GM18502 (cell line): ENCODE data around the gene CATSPERD.
A peak's percentile ranks its signal among the peaks of the same experiment; 100 is the strongest.

Source experiments
- ATAC-seq: cut with Tn5 transposase; IDR thresholded peaks from one replicate; pipeline ENCODE4 v1.9.1; 2021; ENCODE audit warnings: mild to moderate bottlenecking; ENCODE audit not compliant: unreplicated experiment, poor library complexity

Gene CATSPERD

GRCh38 chr19:5782945-5783919, 62.8 kb downstream of the CATSPERD start:
- ATAC-seq, result no peak

- no peak for ATAC-seq
Observed at GRCh38 chr19:5784581-5785147, 64.2 kb downstream of the CATSPERD start, which contains the start of gene PRR22. Gene PRR22, minus strand, starts transcription at chr19:5784746. Its CDS starts 86 bp downstream, at chr19:5784660.

- ATAC-seq, result no peak
Observed at GRCh38 chr19:5785423-5785822, 65.0 kb downstream of the CATSPERD start.

- no peak for ATAC-seq
Observed at GRCh38 chr19:5786593-5787408, 66.4 kb downstream of the CATSPERD start.

- ATAC-seq, result no peak
Observed at GRCh38 chr19:5787409-5788182, 67.2 kb downstream of the CATSPERD start.

GRCh38 chr19:5788422-5788821, 68.0 kb downstream of the CATSPERD start:
- no peak for ATAC-seq

- ATAC-seq, result no peak
Observed at GRCh38 chr19:5789351-5789761, 68.9 kb downstream of the CATSPERD start.

GRCh38 chr19:5789886-5790558, 69.6 kb downstream of the CATSPERD start:
- no peak for ATAC-seq

- ATAC-seq, result peak; percentile 89
Observed at GRCh38 chr19:5790559-5791520, 70.4 kb downstream of the CATSPERD start, which contains the start of gene DUS3L. Gene DUS3L, minus strand, starts transcription at chr19:5791163. Its CDS starts 22 bp downstream, at chr19:5791141.

- ATAC-seq, result no peak
Observed at GRCh38 chr19:5792224-5792623, 71.8 kb downstream of the CATSPERD start.

GRCh38 chr19:5793188-5793587, 72.8 kb downstream of the CATSPERD start:
- no peak for ATAC-seq

- no peak for ATAC-seq
Observed at GRCh38 chr19:5795382-5795919, 75.0 kb downstream of the CATSPERD start.

- ATAC-seq, result no peak
Observed at GRCh38 chr19:5798244-5798643, 77.8 kb downstream of the CATSPERD start.

- no peak for ATAC-seq
Observed at GRCh38 chr19:5799247-5800241, 79.1 kb downstream of the CATSPERD start.

GRCh38 chr19:5800361-5801270, 80.2 kb downstream of the CATSPERD start:
- ATAC-seq, result no peak
